Vagina (tissue), 2 donors: ENCODE results near the gene FNDC3A. TPM values are rescaled to one million over a fixed set of nuclear protein-coding genes. Genes with fewer than 3 reads are reported as not detected.
A peak's percentile ranks its signal among the peaks of the same experiment; 100 is the strongest.

Experiments
- DNase-seq, 2 donors: peaks; one replicate each; pipeline ENCODE4 v3.0.0-alpha.2; 2017; ENCODE audit errors: extremely low spot score in 2 of 2
- H3K27ac ChIP-seq: fragments of 200-600 bp; sonication (generic); one replicate; pipeline ENCODE4 v1.5.1; 2019
- H3K27me3 ChIP-seq: fragments of 200-600 bp; sonication (generic); one replicate; pipeline ENCODE4 v1.5.1; 2019
- H3K36me3 ChIP-seq, 2 donors: fragments of 200-600 bp; sonication (generic); one replicate each; pipeline ENCODE4 v1.5.1; 2017 to 2019
- H3K4me1 ChIP-seq: fragments of 200-600 bp; sonication (generic); one replicate; pipeline ENCODE4 v1.5.1; 2019
- H3K4me3 ChIP-seq, 2 donors: fragments of 200-600 bp; sonication (generic); 1 replicate in 1 of 2; 2 replicates in 1 of 2; pipeline ENCODE4 v1.5.1; 2016 to 2019
- H3K9me3 ChIP-seq: fragments of 200-600 bp; sonication (generic); one replicate; pipeline ENCODE4 v1.5.1; 2019
- POLR2A ChIP-seq, 2 donors: fragments of 450-650 bp; IDR thresholded peaks; one replicate each; pipeline ENCODE4 v1.6.1; 2017; ENCODE audit warnings: antibody characterized with exemption in 2 of 2, mild to moderate bottlenecking in 2 of 2, moderate library complexity in 2 of 2
- POLR2AphosphoS5 ChIP-seq, 2 donors: sonication (generic); formaldehyde crosslinking; IDR thresholded peaks; one replicate each; pipeline ENCODE4 v1.9.0; 2017; ENCODE audit warnings: antibody characterized with exemption in 2 of 2, mild to moderate bottlenecking in 2 of 2, low read depth in 1 of 2; ENCODE audit not compliant: insufficient read depth in 1 of 2
- intact Hi-C: fragments of 100-400 bp; cut with DNase I; formaldehyde crosslinking; loops from one replicate; pipeline ENCODE4 v1.15.1; 2023
- total RNA-seq: library from RNA; depleted of rRNA; stranded (reverse); fragments of >200 nt; gene quantifications from one replicate; pipeline ENCODE4 v1.2.3, GENCODE V29; 2016
- TF ChIP-seq, protein P1 (sequence below), 3 experiments: fragments of 450-650 bp in 2 of 3; fragments of 200-600 bp in 1 of 3; sonication (generic) in 1 of 3; IDR thresholded peaks; one replicate each; pipeline ENCODE4 v1.5.1; 2017 to 2019; ENCODE audit warnings: antibody characterized with exemption in 3 of 3, mild to moderate bottlenecking in 2 of 3, moderate library complexity in 2 of 3

The FNDC3A gene
- total RNA-seq, 1 donor from 2014 or later: 32.2 TPM

GRCh38 chr13:49097374-49097773 lies 121.7 kb downstream of the FNDC3A start:
- no peak overlapping the region for H3K4me3 ChIP-seq
- no peak for DNase-seq
- intact Hi-C loops: no loop called here
- H3K27ac ChIP-seq: peak overlapping the region; percentile 62
- peaks cover 32% of the 10 kb centered on the region for H3K4me1 ChIP-seq
- H3K9me3 ChIP-seq: no peaks in the 10 kb centered on the region
- TF ChIP-seq POLR2A (IDR thresholded peaks at IDR 0.05): no peak
- TF ChIP-seq, protein P1, sequence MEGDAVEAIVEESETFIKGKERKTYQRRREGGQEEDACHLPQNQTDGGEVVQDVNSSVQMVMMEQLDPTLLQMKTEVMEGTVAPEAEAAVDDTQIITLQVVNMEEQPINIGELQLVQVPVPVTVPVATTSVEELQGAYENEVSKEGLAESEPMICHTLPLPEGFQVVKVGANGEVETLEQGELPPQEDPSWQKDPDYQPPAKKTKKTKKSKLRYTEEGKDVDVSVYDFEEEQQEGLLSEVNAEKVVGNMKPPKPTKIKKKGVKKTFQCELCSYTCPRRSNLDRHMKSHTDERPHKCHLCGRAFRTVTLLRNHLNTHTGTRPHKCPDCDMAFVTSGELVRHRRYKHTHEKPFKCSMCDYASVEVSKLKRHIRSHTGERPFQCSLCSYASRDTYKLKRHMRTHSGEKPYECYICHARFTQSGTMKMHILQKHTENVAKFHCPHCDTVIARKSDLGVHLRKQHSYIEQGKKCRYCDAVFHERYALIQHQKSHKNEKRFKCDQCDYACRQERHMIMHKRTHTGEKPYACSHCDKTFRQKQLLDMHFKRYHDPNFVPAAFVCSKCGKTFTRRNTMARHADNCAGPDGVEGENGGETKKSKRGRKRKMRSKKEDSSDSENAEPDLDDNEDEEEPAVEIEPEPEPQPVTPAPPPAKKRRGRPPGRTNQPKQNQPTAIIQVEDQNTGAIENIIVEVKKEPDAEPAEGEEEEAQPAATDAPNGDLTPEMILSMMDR (IDR thresholded peaks at IDR 0.05): no peak
- peak in 1 of 2 donors; percentile 78 for TF ChIP-seq POLR2AphosphoS5 (IDR thresholded peaks at IDR 0.05; ENCODE audit: insufficient read depth in 1 of 2, low read depth in 1 of 2)
- H3K36me3 ChIP-seq: no peaks in the 10 kb centered on the region
- H3K27me3 ChIP-seq: no peaks in the 10 kb centered on the region

DNA sequence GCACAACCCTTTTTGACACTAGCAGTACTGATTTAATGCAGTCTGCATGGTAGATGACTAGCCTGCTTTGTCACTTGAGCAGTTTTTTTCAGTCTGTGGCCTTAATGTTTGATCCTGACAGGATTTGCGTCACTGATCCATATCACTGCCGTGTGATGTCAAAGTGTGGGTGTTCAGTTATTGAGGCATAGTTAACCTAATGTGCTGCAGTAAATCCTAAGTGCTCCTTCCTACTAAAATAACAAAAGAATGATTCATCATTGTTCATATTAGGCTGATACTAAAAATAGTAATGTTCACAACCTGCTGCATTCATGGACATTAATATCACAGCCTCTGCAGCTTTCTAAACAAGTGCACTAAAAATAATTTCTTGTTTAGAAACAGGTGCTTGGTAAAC lies 122.5 kb downstream of the FNDC3A start:
- TF ChIP-seq, protein P1 (IDR thresholded peaks at IDR 0.05): no peak
- no peak for TF ChIP-seq POLR2A (IDR thresholded peaks at IDR 0.05)
- TF ChIP-seq POLR2AphosphoS5 (IDR thresholded peaks at IDR 0.05; ENCODE audit: insufficient read depth in 1 of 2, low read depth in 1 of 2): peak in 1 of 2 donors; percentile 84

GRCh38 chr13:49098771-49099512 lies 123.2 kb downstream of the FNDC3A start:
- Histone ChIP-seq H3K4me1 (peaks cover 32% of the 10 kb centered on the region), H3K9me3 (no peaks in the 10 kb centered on the region), H3K27me3 (no peaks in the 10 kb centered on the region), H3K36me3 (no peaks in the 10 kb centered on the region), H3K4me3 (no peak overlapping the region), H3K27ac (peak overlapping the region; percentile 41)
- no peak for DNase-seq
- TF ChIP-seq POLR2AphosphoS5 (IDR thresholded peaks at IDR 0.05; ENCODE audit: insufficient read depth in 1 of 2, low read depth in 1 of 2): no peak
- TF ChIP-seq POLR2A (IDR thresholded peaks at IDR 0.05): no peak
- TF ChIP-seq, protein P1 (IDR thresholded peaks at IDR 0.05): no peak
- intact Hi-C loops: no loop called here

More for the DNA sequence above, 122.5 kb downstream of the FNDC3A start:
- peaks cover 32% of the 10 kb centered on the region for H3K4me1 ChIP-seq
- peak overlapping the region; percentile 62 for H3K27ac ChIP-seq
- no peak overlapping the region for H3K4me3 ChIP-seq
- no peak for DNase-seq
- intact Hi-C loops: no loop called here
- no peaks in the 10 kb centered on the region for H3K27me3 ChIP-seq
- H3K36me3 ChIP-seq: no peaks in the 10 kb centered on the region
- H3K9me3 ChIP-seq: no peaks in the 10 kb centered on the region

GRCh38 chr13:49099513-49099877 lies 123.8 kb downstream of the FNDC3A start:
- no peaks in the 10 kb centered on the region for H3K9me3 ChIP-seq
- intact Hi-C loops: no loop called here
- TF ChIP-seq POLR2A (IDR thresholded peaks at IDR 0.05) (no peak), POLR2AphosphoS5 (IDR thresholded peaks at IDR 0.05; ENCODE audit: insufficient read depth in 1 of 2, low read depth in 1 of 2) (no peak)
- TF ChIP-seq, protein P1 (IDR thresholded peaks at IDR 0.05): no peak
- H3K27ac ChIP-seq: peak overlapping the region; percentile 41
- H3K27me3 ChIP-seq: no peaks in the 10 kb centered on the region
- H3K36me3 ChIP-seq: no peaks in the 10 kb centered on the region
- DNase-seq: no peak
- H3K4me3 ChIP-seq: no peak overlapping the region
- peaks cover 32% of the 10 kb centered on the region for H3K4me1 ChIP-seq
